GM12878 (cell line): ENCODE results near the gene KDELR1. TPM values are rescaled to one million over a fixed set of nuclear protein-coding genes. Genes with fewer than 3 reads are reported as not detected.

ENCODE experiments used
- ATAC-seq: fragments of 200-7000 bp; cut with Tn5 transposase; 3 replicates; pipeline ENCODE4 v1.9.1; 2020; ENCODE audit warnings: mild to moderate bottlenecking, moderate library complexity
- BruUV-seq: library from RNA; stranded (reverse); fragments of 400-500 nt; replicated peaks from 2 replicates; lab custom pipeline; 2021; lab: Mats Ljungman, UMichigan
- CTCF ChIA-PET: fragments of 300-600 bp; sonication (Branson Sonifier 250); formaldehyde crosslinking; extraction: SDS; loops from one replicate; lab custom pipeline; 2021; ENCODE audit warnings: inconsistent platforms; lab: Yijun Ruan, JAX
- POLR2A ChIA-PET: fragments of 350-600 bp; formaldehyde crosslinking; extraction: SDS; loops from one replicate; lab custom pipeline; 2021; ENCODE audit warnings: inconsistent platforms; lab: Charles Lee
- RAD21 ChIA-PET: fragments of 300-600 bp; sonication (Branson Sonifier 250); formaldehyde crosslinking; loops from one replicate; lab custom pipeline; 2023; ENCODE audit warnings: antibody characterized with exemption; ENCODE audit not compliant: unreplicated experiment; lab: Charles Lee
- SMC1A ChIA-PET: fragments of 300-600 bp; sonication (Branson Sonifier 250); formaldehyde crosslinking; loops from one replicate; lab custom pipeline; 2023; ENCODE audit not compliant: unreplicated experiment, uncharacterized antibody; lab: Charles Lee
- DNase-seq: peaks from one replicate; pipeline ENCODE4 v3.0.0-alpha.2; 2011; ENCODE audit warnings: low read depth, low spot score
- FAIRE-seq: peaks from 3 replicates; lab custom pipeline; 2011; peaks lifted over from hg19 to GRCh38; lab: Jason Lieb, UNC
- H2AFZ ChIP-seq: 2 replicates; pipeline ENCODE4 v1.6.0; 2011; ENCODE audit warnings: low read depth, low read length, control low read depth; ENCODE audit not compliant: control insufficient read depth
- H3K27ac ChIP-seq: 2 replicates; pipeline ENCODE4 v1.5.1; 2011; ENCODE audit warnings: control low read depth; ENCODE audit not compliant: control insufficient read depth, insufficient read depth
- H3K27me3 ChIP-seq, 2 experiments: replicated peaks in 1 of 2; 2 replicates each; pipeline versions ENCODE4 v1.6.0 to v1.6.1; 2011; ENCODE audit warnings: low read length in 1 of 2; ENCODE audit not compliant: control insufficient read depth in 2 of 2, insufficient read depth in 2 of 2
- H3K36me3 ChIP-seq, 2 experiments: 2 replicates each; pipeline ENCODE4 v1.5.1; 2011; ENCODE audit warnings: low read length in 1 of 2; ENCODE audit not compliant: control insufficient read depth in 2 of 2, insufficient read depth in 2 of 2
- H3K4me1 ChIP-seq: 2 replicates; pipeline ENCODE4 v1.6.1; 2011; ENCODE audit warnings: mild to moderate bottlenecking, low read length, moderate library complexity, mixed read lengths; ENCODE audit not compliant: control insufficient read depth, insufficient read depth
- H3K4me2 ChIP-seq: 2 replicates; pipeline ENCODE4 v1.6.0; 2011; ENCODE audit warnings: control low read depth; ENCODE audit not compliant: control insufficient read depth, insufficient read depth
- H3K4me3 ChIP-seq: fragments of 200-600 bp; sonication (generic); 2 replicates; pipeline ENCODE4 v1.5.1; 2016
- H3K79me2 ChIP-seq: 2 replicates; pipeline ENCODE4 v1.6.0; 2011; ENCODE audit warnings: low read length; ENCODE audit not compliant: control insufficient read depth, insufficient read depth
- H3K9ac ChIP-seq: 2 replicates; pipeline ENCODE4 v1.8.0; 2011; ENCODE audit warnings: low read length, control low read depth, mixed read lengths; ENCODE audit not compliant: control insufficient read depth, insufficient read depth
- H3K9me3 ChIP-seq: replicated peaks from 3 replicates; pipeline ENCODE4 v1.5.1; 2011; ENCODE audit warnings: mild to moderate bottlenecking, low read length; ENCODE audit not compliant: control insufficient read depth, insufficient read depth
- H4K20me1 ChIP-seq: 2 replicates; pipeline ENCODE4 v1.6.0; 2011; ENCODE audit not compliant: control insufficient read depth, insufficient read depth
- ATF7 ChIP-seq: fragments of 450-650 bp; IDR thresholded peaks from 2 replicates; pipeline ENCODE4 v1.6.1; 2016; ENCODE audit warnings: low read depth, mild to moderate bottlenecking
- FOS ChIP-seq: IDR thresholded peaks from 3 replicates; pipeline ENCODE4 v1.6.1; 2011; ENCODE audit warnings: borderline replicate concordance; ENCODE audit not compliant: insufficient read length; ENCODE audit errors: extremely low read depth
- NR2F1 ChIP-seq: fragments of 450-650 bp; conservative IDR thresholded peaks from 2 replicates; pipeline ENCODE4 v1.6.1; 2017; ENCODE audit warnings: mild to moderate bottlenecking
- TCF3 ChIP-seq: IDR thresholded peaks from 2 replicates; pipeline ENCODE4 v1.6.1; 2012; ENCODE audit warnings: low read depth, mild to moderate bottlenecking, low read length, borderline replicate concordance; ENCODE audit not compliant: insufficient read depth
- WGBS: methylation state at CpG from one replicate; pipeline ENCODE4 v1.1.6; 2016; ENCODE audit warnings: low lambda C conversion rate; ENCODE audit not compliant: insufficient replicate concordance, insufficient coverage; ENCODE audit errors: missing lambda C conversion rate; 5-methylcytosine and 5-hydroxymethylcytosine counted together
- in situ Hi-C: fragments of 300-500 bp; cut with MboI; formaldehyde crosslinking; loops from 9 replicates; pipeline ENCODE4 v1.14.3; 2018; ENCODE audit warnings: mixed read lengths
- intact Hi-C: fragments of 100-400 bp; cut with micrococcal nuclease; formaldehyde crosslinking; loops from one replicate; pipeline ENCODE4 v1.14.2; 2022; ENCODE audit not compliant: unreplicated experiment
- polyA plus RNA-seq, 11 experiments: library from polyadenylated mRNA; depleted of rRNA in 4 of 11; unstranded in 6 of 11; stranded (reverse) in 5 of 11; fragments of >200 nt; fragmentation: Nextera tagmentation in 4 of 11; fragmentation: Illumina TruSeq in 1 of 11; extraction: Ambion mirVana in 4 of 11; extraction: Trizol in 1 of 11; gene quantifications; 1 replicate in 1 of 11; 2 replicates in 10 of 11; pipeline versions ENCODE4 v1.2.1 to v1.2.3, GENCODE V29; 2011 to 2016; ENCODE audit warnings: inconsistent platforms in 2 of 11, missing spikeins in 2 of 11, low read depth in 1 of 11
- total RNA-seq, 4 experiments: library from RNA; depleted of rRNA in 3 of 4; stranded (reverse); fragments of >200 nt in 3 of 4; fragmentation: Illumina TruSeq in 1 of 4; extraction: Trizol in 1 of 4; gene quantifications; 2 replicates each; pipeline versions ENCODE4 v1.2.1 to v1.2.3, GENCODE V29; 2013 to 2021
- TF ChIP-seq, protein P1 (sequence below): fragments of 450-650 bp; IDR thresholded peaks from 2 replicates; pipeline ENCODE4 v1.6.1; 2018; ENCODE audit warnings: mild to moderate bottlenecking, low read depth, moderate library complexity; ENCODE audit not compliant: partially characterized antibody

KDELR1 gene
- total and polyA plus RNA-seq, 10 of the 15 experiments (the other 5 are each of a cell fraction or from before 2014, with no cell fraction given): 2.3 to 71.0 (median 45.2) TPM

DNA sequence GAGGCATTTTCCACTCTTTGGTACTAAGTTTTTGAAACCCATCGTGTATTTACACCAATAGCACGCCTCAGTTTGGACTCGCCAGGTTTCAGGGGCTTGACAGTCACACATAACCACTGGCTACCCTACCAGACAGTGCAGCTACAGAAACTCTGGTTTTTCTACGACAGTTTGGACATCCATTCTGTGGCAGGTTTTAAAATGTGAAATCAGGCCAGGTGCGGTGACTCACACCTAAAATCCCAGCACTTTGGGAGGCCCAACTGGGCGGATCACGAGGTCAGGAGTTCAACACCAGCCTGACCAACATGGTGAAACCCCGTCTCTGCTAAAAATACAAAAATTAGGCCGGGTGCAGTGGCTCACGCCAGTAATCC is 13.2 kb downstream of the KDELR1 start:
- no TSS peak for BruUV-seq
- Histone ChIP-seq H4K20me1 (no peaks in the 10 kb centered on the region), H3K9me3 (no peaks in the 10 kb centered on the region), H3K79me2 (no peaks in the 10 kb centered on the region), H3K4me2 (no peak overlapping the region), H3K4me3 (no peak overlapping the region), H2AFZ (no peak overlapping the region), H3K27me3 (no peaks in the 10 kb centered on the region), H3K27ac (no peak overlapping the region), H3K9ac (no peak overlapping the region), H3K36me3 (peaks cover 0 to 3% of the 10 kb centered on the region in 2 experiments; a peak in 2 of 4 replicates), H3K4me1 (no peaks in the 10 kb centered on the region)
- ChIA-PET POLR2A (interaction anchor here (0.6 kb wide), 1 partner anchor 106 kb away, joined by 4 read pairs; no protein-coding TSS in a partner anchor), SMC1A (no interaction called here), CTCF (no interaction called here), RAD21 (no interaction called here)
- 0 out of 2 replicates have a peak, but pooled peaks have one; percentile 18 for TF ChIP-seq NR2F1
- no peak for TF ChIP-seq FOS
- TF ChIP-seq TCF3: no peak
- FAIRE-seq: no peak
- 97% methylated on average over 10 of the region's 10 CpGs for WGBS
- no peak for ATAC-seq
- in situ Hi-C loops: no loop called here
- intact Hi-C loops: no loop called here
- no peak for DNase-seq

DNA sequence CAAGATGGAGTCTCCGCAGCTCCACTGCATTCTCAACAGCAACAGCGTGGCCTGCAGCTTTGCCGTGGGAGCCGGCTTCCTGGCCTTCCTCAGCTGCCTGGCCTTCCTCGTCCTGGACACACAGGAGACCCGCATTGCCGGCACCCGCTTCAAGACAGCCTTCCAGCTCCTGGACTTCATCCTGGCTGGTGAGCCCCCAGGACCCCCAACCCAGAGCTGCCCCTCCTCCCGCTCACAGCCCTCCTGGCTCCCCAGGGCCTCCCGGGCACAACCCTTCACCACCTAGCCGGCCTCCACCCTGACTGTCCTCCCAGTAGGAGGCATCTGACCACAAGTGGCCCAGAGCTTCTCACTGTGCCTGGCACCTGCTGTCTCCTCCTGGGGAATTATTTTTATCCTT is 17.8 kb downstream of the KDELR1 start:
- Histone ChIP-seq H3K27ac (no peak overlapping the region), H3K9ac (no peak overlapping the region), H3K4me1 (no peaks in the 10 kb centered on the region), H3K36me3 (no peaks in the 10 kb centered on the region), H3K4me2 (no peak overlapping the region), H2AFZ (no peak overlapping the region), H3K79me2 (no peaks in the 10 kb centered on the region), H3K4me3 (no peak overlapping the region), H3K27me3 (no peaks in the 10 kb centered on the region), H4K20me1 (no peaks in the 10 kb centered on the region), H3K9me3 (no peaks in the 10 kb centered on the region)
- TF ChIP-seq, protein P1, sequence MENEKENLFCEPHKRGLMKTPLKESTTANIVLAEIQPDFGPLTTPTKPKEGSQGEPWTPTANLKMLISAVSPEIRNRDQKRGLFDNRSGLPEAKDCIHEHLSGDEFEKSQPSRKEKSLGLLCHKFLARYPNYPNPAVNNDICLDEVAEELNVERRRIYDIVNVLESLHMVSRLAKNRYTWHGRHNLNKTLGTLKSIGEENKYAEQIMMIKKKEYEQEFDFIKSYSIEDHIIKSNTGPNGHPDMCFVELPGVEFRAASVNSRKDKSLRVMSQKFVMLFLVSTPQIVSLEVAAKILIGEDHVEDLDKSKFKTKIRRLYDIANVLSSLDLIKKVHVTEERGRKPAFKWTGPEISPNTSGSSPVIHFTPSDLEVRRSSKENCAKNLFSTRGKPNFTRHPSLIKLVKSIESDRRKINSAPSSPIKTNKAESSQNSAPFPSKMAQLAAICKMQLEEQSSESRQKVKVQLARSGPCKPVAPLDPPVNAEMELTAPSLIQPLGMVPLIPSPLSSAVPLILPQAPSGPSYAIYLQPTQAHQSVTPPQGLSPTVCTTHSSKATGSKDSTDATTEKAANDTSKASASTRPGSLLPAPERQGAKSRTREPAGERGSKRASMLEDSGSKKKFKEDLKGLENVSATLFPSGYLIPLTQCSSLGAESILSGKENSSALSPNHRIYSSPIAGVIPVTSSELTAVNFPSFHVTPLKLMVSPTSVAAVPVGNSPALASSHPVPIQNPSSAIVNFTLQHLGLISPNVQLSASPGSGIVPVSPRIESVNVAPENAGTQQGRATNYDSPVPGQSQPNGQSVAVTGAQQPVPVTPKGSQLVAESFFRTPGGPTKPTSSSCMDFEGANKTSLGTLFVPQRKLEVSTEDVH: no peak
- TF ChIP-seq ATF7: no peak
- 43% methylated on average over 11 of the region's 11 CpGs for WGBS
- ATAC-seq (no peak), FAIRE-seq (no peak), DNase-seq (no peak)
- POLR2A ChIA-PET: interaction anchor here (0.5 to 0.7 kb wide), 5 partner anchors 13 to 150 kb away, joined by 3 to 4 read pairs (median 4); no protein-coding TSS in a partner anchor
- CTCF ChIA-PET: interaction anchor here (0.6 to 1.7 kb wide), 2 partner anchors 18 to 38 kb away, joined by 3 to 7 read pairs; partner anchors contain the start of gene KDELR1
- in situ Hi-C loops: no loop called here
- BruUV-seq: no TSS peak
- SMC1A ChIA-PET: interaction anchor here (0.8 kb wide), 1 partner anchor 71 kb away, joined by 3 read pairs; no protein-coding TSS in a partner anchor
- intact Hi-C loops: no loop called here
- RAD21 ChIA-PET: no interaction called here
